ENCODE measurements around the gene PRR15.

Gene PRR15

GRCh38 chr7:29539471-29539870 is 24.2 kb upstream of the PRR15 start:
- TF ChIP-seq CTCF (IDR thresholded peaks at IDR 0.05; ENCODE audit: borderline replicate concordance, control extremely low read depth, extremely low read depth, insufficient read depth, missing control alignments), result no peak
- no peak for DNase-seq (ENCODE audit: low spot score)
- in situ Hi-C loops (cut with MboI; ENCODE audit: low sequenced_read_pairs, unreplicated experiment), result no loop called here

- TF ChIP-seq CTCF (IDR thresholded peaks at IDR 0.05; ENCODE audit: borderline replicate concordance, control extremely low read depth, extremely low read depth, insufficient read depth, missing control alignments), result no peak
- no peak for DNase-seq (ENCODE audit: low spot score)
- in situ Hi-C loops (cut with MboI; ENCODE audit: low sequenced_read_pairs, unreplicated experiment), result no loop called here
These were observed 16.2 kb upstream of the PRR15 start for GRCh38 chr7:29547421-29547820.

- no peak for TF ChIP-seq CTCF (IDR thresholded peaks at IDR 0.05; ENCODE audit: borderline replicate concordance, control extremely low read depth, extremely low read depth, insufficient read depth, missing control alignments)
- in situ Hi-C loops (cut with MboI; ENCODE audit: low sequenced_read_pairs, unreplicated experiment), result no loop called here
- no peak for DNase-seq (ENCODE audit: low spot score)
These were observed 14.8 kb upstream of the PRR15 start for GRCh38 chr7:29548823-29549222.

- in situ Hi-C loops (cut with MboI; ENCODE audit: low sequenced_read_pairs, unreplicated experiment), result no loop called here
- no peak for TF ChIP-seq CTCF (IDR thresholded peaks at IDR 0.05; ENCODE audit: borderline replicate concordance, control extremely low read depth, extremely low read depth, insufficient read depth, missing control alignments)
These were observed 11.2 kb upstream of the PRR15 start for GRCh38 chr7:29552392-29552791.

GRCh38 chr7:29555061-29555460 is 8.6 kb upstream of the PRR15 start:
- in situ Hi-C loops (cut with MboI; ENCODE audit: low sequenced_read_pairs, unreplicated experiment), result no loop called here
- no peak for TF ChIP-seq CTCF (IDR thresholded peaks at IDR 0.05; ENCODE audit: borderline replicate concordance, control extremely low read depth, extremely low read depth, insufficient read depth, missing control alignments)
- DNase-seq (ENCODE audit: low spot score), result no peak

More at GRCh38 chr7:29552392-29552791, 11.2 kb upstream of the PRR15 start:
- DNase-seq (ENCODE audit: low spot score), result no peak

GRCh38 chr7:29556405-29557195 is 7.0 kb upstream of the PRR15 start:
- TF ChIP-seq CTCF (IDR thresholded peaks at IDR 0.05; ENCODE audit: borderline replicate concordance, control extremely low read depth, extremely low read depth, insufficient read depth, missing control alignments), result no peak
- in situ Hi-C loops (cut with MboI; ENCODE audit: low sequenced_read_pairs, unreplicated experiment), result no loop called here
- DNase-seq (ENCODE audit: low spot score), result no peak
